C4-2B (cell line): ENCODE data around the gene SULT4A1.

ENCODE experiments used
- H3K27ac ChIP-seq: fragments of 450-650 bp; 2 replicates; pipeline ENCODE4 v1.5.1; 2017
- ZFX ChIP-seq: fragments of 450-650 bp; IDR thresholded peaks from 2 replicates; pipeline ENCODE4 v1.6.1; 2017
- TF ChIP-seq, protein P1 (sequence below): fragments of 450-650 bp; conservative IDR thresholded peaks from 2 replicates; pipeline ENCODE4 v1.5.1; 2017; ENCODE audit warnings: mild to moderate bottlenecking

SULT4A1 gene

DNA sequence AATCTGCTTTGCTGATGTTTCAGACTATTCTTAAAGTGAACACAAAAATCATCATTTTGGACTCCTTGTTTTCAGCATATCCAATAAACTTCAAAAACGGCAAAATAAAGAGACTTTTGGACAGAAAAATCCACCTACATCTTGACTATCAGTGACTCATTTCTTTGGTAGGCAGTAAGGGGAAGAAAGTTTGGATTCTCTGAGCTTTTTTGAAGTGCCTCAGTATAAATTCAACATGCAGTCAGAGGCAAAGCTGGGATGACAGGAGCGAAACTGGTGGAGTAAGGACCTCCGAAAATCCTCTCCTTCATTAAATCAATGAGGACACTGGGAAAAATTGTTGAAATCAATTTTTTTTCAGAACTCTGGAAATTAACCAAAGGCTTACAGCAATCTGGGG lies 79.9 kb downstream of the SULT4A1 start:
- TF ChIP-seq, protein P1, sequence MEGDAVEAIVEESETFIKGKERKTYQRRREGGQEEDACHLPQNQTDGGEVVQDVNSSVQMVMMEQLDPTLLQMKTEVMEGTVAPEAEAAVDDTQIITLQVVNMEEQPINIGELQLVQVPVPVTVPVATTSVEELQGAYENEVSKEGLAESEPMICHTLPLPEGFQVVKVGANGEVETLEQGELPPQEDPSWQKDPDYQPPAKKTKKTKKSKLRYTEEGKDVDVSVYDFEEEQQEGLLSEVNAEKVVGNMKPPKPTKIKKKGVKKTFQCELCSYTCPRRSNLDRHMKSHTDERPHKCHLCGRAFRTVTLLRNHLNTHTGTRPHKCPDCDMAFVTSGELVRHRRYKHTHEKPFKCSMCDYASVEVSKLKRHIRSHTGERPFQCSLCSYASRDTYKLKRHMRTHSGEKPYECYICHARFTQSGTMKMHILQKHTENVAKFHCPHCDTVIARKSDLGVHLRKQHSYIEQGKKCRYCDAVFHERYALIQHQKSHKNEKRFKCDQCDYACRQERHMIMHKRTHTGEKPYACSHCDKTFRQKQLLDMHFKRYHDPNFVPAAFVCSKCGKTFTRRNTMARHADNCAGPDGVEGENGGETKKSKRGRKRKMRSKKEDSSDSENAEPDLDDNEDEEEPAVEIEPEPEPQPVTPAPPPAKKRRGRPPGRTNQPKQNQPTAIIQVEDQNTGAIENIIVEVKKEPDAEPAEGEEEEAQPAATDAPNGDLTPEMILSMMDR = no peak
- TF ChIP-seq ZFX = no peak
- no peak overlapping the region for H3K27ac ChIP-seq

DNA sequence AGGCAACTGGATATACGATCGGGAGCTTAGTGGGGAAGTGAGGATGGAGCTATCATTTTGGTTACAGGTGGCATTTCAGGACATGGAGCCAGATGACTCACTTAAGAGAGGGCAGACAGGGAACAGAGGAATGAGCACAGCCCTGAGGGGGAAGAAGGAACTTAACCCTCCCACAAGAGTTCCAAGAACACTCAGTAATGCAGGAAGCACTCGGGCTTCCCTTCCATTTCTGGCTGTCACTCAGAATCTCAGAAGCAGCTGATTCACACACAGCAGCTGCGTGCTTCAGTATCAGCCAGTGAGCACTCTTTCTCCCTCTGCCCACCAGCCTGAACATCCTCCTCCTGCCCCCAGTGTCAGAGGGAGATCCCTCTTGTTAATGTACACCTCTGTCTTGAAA lies 85.0 kb downstream of the SULT4A1 start:
- no peak for TF ChIP-seq ZFX
- TF ChIP-seq, protein P1 = no peak
- H3K27ac ChIP-seq = no peak overlapping the region

DNA sequence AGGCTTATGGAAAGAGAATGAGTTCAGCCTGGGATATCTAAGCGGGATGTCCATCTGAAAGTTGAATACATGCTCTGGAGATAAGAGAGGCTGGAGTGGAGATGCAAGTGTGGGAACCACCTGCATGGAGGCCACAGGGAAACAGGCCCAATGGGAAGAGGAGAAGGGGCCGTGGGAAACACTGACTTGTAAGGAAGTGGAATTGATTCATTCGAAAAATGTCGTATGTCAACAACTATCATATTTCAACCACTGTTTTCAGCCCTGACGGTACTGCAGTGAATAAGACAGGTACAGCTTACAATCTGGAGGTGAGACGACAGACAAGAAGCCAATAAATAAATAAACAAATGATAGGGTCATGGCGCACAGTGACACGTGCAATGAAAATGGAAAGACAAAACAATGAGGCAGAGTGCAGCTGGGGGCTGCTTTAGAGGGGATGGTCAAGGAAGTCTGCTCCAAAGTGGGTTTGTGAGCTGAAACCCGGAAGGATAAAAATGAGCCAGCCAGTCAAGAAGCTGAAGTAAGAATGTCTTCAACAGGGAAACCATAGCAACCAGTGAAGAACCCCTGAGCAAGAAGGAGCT lies 86.1 kb downstream of the SULT4A1 start:
- H3K27ac ChIP-seq = no peak overlapping the region
- no peak for TF ChIP-seq ZFX
- TF ChIP-seq, protein P1 = no peak
